Kidney (tissue), 14 donors: Measurements from ENCODE around the gene HORMAD1. TPM values are rescaled to one million over a fixed set of nuclear protein-coding genes. Genes with fewer than 3 reads are reported as not detected.

Experiments
- DNase-seq, 5 donors: peaks; one replicate each; pipeline ENCODE4 v3.0.0-alpha.2; 2013 to 2020
- FAIRE-seq: peaks from 2 replicates; lab custom pipeline; 2012; peaks lifted over from hg19 to GRCh38; lab: Jason Lieb, UNC
- H3K27ac ChIP-seq, 2 donors: one replicate each; pipeline ENCODE4 v1.7.0; 2013; ENCODE audit warnings: low read depth in 2 of 2, low read length in 2 of 2, inconsistent platforms in 1 of 2
- H3K27me3 ChIP-seq: one replicate; pipeline ENCODE4 v1.7.1; 2013; ENCODE audit warnings: low read length, inconsistent platforms; ENCODE audit not compliant: control insufficient read depth, insufficient read depth
- H3K36me3 ChIP-seq, 3 donors: one replicate each; pipeline versions ENCODE4 v1.7.0 to v1.7.1; 2013; ENCODE audit warnings: low read length in 3 of 3, control low read depth in 1 of 3, inconsistent platforms in 1 of 3; ENCODE audit not compliant: insufficient read depth in 3 of 3, control insufficient read depth in 2 of 3
- H3K4me1 ChIP-seq, 3 donors: one replicate each; pipeline versions ENCODE4 v1.7.0 to v1.7.1; 2013; ENCODE audit warnings: low read length in 3 of 3, inconsistent platforms in 1 of 3, low read depth in 1 of 3; ENCODE audit not compliant: control insufficient read depth in 2 of 3, insufficient read depth in 2 of 3
- H3K4me3 ChIP-seq, 3 donors: one replicate each; pipeline versions ENCODE4 v1.7.0 to v1.8.1; 2013; ENCODE audit warnings: low read length in 3 of 3, control low read depth in 1 of 3, inconsistent platforms in 1 of 3
- H3K9ac ChIP-seq, 3 donors: one replicate each; pipeline versions ENCODE4 v1.7.0 to v1.7.1; 2013; ENCODE audit warnings: low read length in 3 of 3, control low read depth in 1 of 3, inconsistent platforms in 1 of 3
- H3K9me3 ChIP-seq, 3 donors: one replicate each; pipeline versions ENCODE4 v1.7.0 to v1.7.1; 2013; ENCODE audit warnings: low read length in 3 of 3, control low read depth in 1 of 3, inconsistent platforms in 1 of 3; ENCODE audit not compliant: control insufficient read depth in 2 of 3, insufficient read depth in 1 of 3
- intact Hi-C: fragments of 100-400 bp; cut with DNase I; formaldehyde crosslinking; loops from one replicate; pipeline ENCODE4 v1.11.1; 2022
- polyA plus RNA-seq: library from polyadenylated mRNA; stranded (reverse); fragments of 350-450 nt; fragmentation: Illumina TruSeq; extraction: RNeasy Lipid Tissue Mini Kit (QIAGEN cat#74804); gene quantifications from one replicate; pipeline ENCODE4 v1.2.3, GENCODE V29; 2014; ENCODE audit warnings: low read depth, low replicate concordance; ENCODE audit not compliant: insufficient read depth
- total RNA-seq: library from RNA; stranded (reverse); fragmentation: NEBNext Ultra II Directional; extraction: Animal tissue kit (Norgen Biotek cat#: 25700); gene quantifications from one replicate; pipeline ENCODE4 v1.2.1, GENCODE V29; 2021
- TF ChIP-seq, protein P1 (sequence below): IDR thresholded peaks from 3 replicates; pipeline ENCODE4 v1.5.1; 2012; ENCODE audit warnings: mild to moderate bottlenecking, moderate library complexity, borderline replicate concordance; ENCODE audit not compliant: insufficient read depth; ENCODE audit errors: extremely low read depth
- donor health status: control.
- donor health status: control.
- donor health status: control.
- donor health status: control.
- donor health status: control.
- donor health status: DM: yes; HTN: yes; CAD: no.
- donor health status: Normal renal cell carcinoma (clear cell type).

Gene HORMAD1
- total and polyA plus RNA-seq, 2 donors from 2014 or later = 0.13 TPM; not detected in 1

- FAIRE-seq (no peak), DNase-seq (no peak)
- Histone ChIP-seq H3K4me1 (no peaks in the 10 kb centered on the region), H3K9me3 (no peaks in the 10 kb centered on the region), H3K36me3 (peaks cover 5 to 20% (median 14%) of the 10 kb centered on the region in 3 donors), H3K27me3 (no peaks in the 10 kb centered on the region), H3K27ac (no peak overlapping the region), H3K4me3 (no peak overlapping the region), H3K9ac (no peak overlapping the region)
- intact Hi-C loops = no loop called here
- TF ChIP-seq, protein P1, sequence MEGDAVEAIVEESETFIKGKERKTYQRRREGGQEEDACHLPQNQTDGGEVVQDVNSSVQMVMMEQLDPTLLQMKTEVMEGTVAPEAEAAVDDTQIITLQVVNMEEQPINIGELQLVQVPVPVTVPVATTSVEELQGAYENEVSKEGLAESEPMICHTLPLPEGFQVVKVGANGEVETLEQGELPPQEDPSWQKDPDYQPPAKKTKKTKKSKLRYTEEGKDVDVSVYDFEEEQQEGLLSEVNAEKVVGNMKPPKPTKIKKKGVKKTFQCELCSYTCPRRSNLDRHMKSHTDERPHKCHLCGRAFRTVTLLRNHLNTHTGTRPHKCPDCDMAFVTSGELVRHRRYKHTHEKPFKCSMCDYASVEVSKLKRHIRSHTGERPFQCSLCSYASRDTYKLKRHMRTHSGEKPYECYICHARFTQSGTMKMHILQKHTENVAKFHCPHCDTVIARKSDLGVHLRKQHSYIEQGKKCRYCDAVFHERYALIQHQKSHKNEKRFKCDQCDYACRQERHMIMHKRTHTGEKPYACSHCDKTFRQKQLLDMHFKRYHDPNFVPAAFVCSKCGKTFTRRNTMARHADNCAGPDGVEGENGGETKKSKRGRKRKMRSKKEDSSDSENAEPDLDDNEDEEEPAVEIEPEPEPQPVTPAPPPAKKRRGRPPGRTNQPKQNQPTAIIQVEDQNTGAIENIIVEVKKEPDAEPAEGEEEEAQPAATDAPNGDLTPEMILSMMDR = no peak
Measured at GRCh38 chr1:150649441-150650075, 71.1 kb downstream of the HORMAD1 start.

Other genes starting within 250 kb of the HORMAD1 start
- gene TARS2, start 233.5 kb downstream of the HORMAD1 start, total RNA-seq = 25.6 TPM
- gene TARS2, start 233.5 kb downstream of the HORMAD1 start, polyA plus RNA-seq = 20.4 TPM
- 9.2 TPM for gene ECM1, start 212.8 kb downstream of the HORMAD1 start, total RNA-seq
- gene ECM1, start 212.8 kb downstream of the HORMAD1 start, polyA plus RNA-seq = 36.4 TPM
- not detected for gene FALEC, start 205.1 kb downstream of the HORMAD1 start, total RNA-seq
- not detected for gene FALEC, start 205.1 kb downstream of the HORMAD1 start, polyA plus RNA-seq
- gene ADAMTSL4, start 171.5 kb downstream of the HORMAD1 start, total RNA-seq = 20.0 TPM
- gene ADAMTSL4, start 171.5 kb downstream of the HORMAD1 start, polyA plus RNA-seq = 6.9 TPM
- gene MCL1, start 141.3 kb downstream of the HORMAD1 start, total RNA-seq = 253 TPM
- 79.5 TPM for gene MCL1, start 141.3 kb downstream of the HORMAD1 start, polyA plus RNA-seq
- gene ENSA, start 91.3 kb downstream of the HORMAD1 start, total RNA-seq = 193 TPM
- gene ENSA, start 91.3 kb downstream of the HORMAD1 start, polyA plus RNA-seq = 172 TPM
- gene GOLPH3L, start 23.7 kb downstream of the HORMAD1 start, total RNA-seq = 36.1 TPM
- gene GOLPH3L, start 23.7 kb downstream of the HORMAD1 start, polyA plus RNA-seq = 21.1 TPM
- 109 TPM for gene CTSS, start 44.9 kb upstream of the HORMAD1 start, total RNA-seq
- gene CTSS, start 44.9 kb upstream of the HORMAD1 start, polyA plus RNA-seq = 5.3 TPM
- 16.8 TPM for gene CTSK, start 87.4 kb upstream of the HORMAD1 start, total RNA-seq
- gene CTSK, start 87.4 kb upstream of the HORMAD1 start, polyA plus RNA-seq = 11.6 TPM
- gene ARNT, start 155.7 kb upstream of the HORMAD1 start, total RNA-seq = 46.0 TPM
- 13.0 TPM for gene ARNT, start 155.7 kb upstream of the HORMAD1 start, polyA plus RNA-seq
- gene CTXND2, start 166.2 kb upstream of the HORMAD1 start, total RNA-seq = not detected
- not detected for gene CTXND2, start 166.2 kb upstream of the HORMAD1 start, polyA plus RNA-seq
- gene SETDB1, start 205.5 kb upstream of the HORMAD1 start, total RNA-seq = 51.6 TPM
- gene SETDB1, start 205.5 kb upstream of the HORMAD1 start, polyA plus RNA-seq = 12.1 TPM